ENCODE measurements around the gene ZBP1.

The ZBP1 gene

DNA sequence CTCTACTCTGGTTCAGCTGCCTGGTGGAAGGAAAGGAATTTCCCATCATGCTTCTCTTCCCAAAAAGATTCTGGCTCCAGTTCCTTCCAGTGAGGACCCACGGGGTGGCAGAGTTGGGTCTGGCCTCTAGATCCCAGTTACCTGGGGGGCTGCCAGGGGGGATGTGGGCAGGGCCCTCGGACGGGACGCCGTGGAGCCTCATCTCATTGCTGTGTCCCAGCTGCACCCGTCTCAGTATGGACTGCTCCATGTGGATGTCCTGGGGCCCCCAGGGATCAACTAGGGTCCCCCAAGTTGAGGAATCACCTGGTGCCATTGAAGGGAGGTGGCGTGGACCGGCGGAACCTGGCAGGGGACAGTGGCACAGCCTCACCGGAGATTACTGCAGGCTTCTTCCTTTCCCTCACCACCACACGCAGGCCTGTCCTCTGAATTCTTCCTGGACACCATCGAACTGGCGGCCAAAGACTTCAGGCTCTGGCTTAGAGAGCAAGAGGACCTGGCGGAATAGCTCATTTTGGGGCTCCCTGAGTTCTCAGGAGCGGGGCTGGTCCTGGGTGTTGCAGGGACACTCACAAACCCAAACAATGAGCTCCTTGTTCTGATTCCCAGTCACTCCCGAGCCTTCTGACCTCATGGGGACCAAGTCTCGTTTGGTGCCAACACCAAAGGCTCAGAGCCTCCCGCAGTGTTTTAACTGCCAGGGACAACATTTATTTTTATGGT is 8.5 kb downstream of the ZBP1 start:
- Mint-ChIP-seq H3K36me3 (ENCODE audit: low read depth) (peaks cover 51% of the 10 kb centered on the region), H3K27ac (no peak overlapping the region), H3K9me3 (no peaks in the 10 kb centered on the region), H3K4me3 (no peak overlapping the region), H3K27me3 (no peaks in the 10 kb centered on the region), H3K4me1 (ENCODE audit: low read depth) (no peaks in the 10 kb centered on the region)
- peak; percentile 14 for DNase-seq

DNA sequence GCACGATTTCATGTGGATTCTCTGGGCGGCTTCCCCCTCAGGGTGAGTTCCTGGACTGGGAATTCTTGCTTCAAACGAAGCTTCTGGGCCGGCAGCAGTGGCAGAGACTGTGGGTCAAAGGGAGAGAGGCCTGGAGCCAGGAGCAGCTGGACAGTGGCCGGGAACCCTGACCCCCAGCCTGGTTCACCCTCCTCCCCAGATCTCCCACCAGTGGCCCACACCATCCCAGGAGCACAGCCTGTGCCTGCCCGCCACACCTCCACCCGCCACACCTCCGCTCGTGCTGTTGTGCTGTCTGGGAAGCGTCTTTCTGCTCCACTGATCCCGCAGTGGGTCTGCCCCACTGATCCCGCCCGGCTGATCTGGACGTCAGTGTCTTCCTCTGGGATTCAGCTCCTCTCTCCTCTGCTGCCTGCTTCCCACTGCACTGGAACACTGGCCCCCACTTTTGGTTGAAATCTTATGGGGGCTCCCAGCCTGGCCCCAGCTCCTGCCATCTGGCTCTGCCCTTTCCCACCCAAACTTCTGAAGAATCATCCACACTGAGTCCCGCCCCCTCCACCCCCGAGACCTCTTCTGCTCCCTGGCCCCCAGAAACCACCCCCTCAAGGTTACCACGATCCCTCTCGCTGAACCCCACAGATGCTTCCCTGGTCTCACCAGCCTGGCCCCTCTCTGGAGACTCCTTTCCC is 9.8 kb downstream of the ZBP1 start:
- H3K4me3 Mint-ChIP-seq, result no peak overlapping the region

DNA sequence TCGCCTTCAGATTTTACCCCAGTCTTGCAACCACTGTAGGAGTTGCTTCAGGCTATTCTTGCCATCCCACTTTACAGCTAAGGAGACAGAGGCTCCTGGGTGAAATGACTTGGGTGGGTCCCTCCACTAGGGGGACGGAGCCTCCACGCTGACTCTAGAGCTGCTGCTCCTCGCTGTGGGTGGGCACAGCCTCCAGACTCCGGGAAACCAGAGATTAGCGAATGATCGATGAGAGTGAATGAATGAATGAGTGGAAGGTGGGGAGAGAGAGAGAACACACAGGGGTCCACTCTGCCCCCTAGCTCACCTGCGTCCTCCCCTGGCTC is 10.4 kb downstream of the ZBP1 start:
- peaks cover 44% of the 10 kb centered on the region for H3K36me3 Mint-ChIP-seq (ENCODE audit: low read depth)
- H3K27ac Mint-ChIP-seq, result no peak overlapping the region

More for the DNA sequence above, 9.8 kb downstream of the ZBP1 start:
- Mint-ChIP-seq H3K9me3 (no peaks in the 10 kb centered on the region), H3K36me3 (ENCODE audit: low read depth) (peaks cover 48% of the 10 kb centered on the region), H3K27ac (no peak overlapping the region), H3K4me1 (ENCODE audit: low read depth) (peaks cover 7% of the 10 kb centered on the region), H3K27me3 (no peaks in the 10 kb centered on the region)
- DNase-seq, result peak; percentile 11

GRCh38 chr20:57609086-57609841 is 11.0 kb downstream of the ZBP1 start:
- peaks cover 14% of the 10 kb centered on the region for H3K4me1 Mint-ChIP-seq (ENCODE audit: low read depth)
- no peaks in the 10 kb centered on the region for H3K9me3 Mint-ChIP-seq
- no peak overlapping the region for H3K27ac Mint-ChIP-seq
- H3K36me3 Mint-ChIP-seq (ENCODE audit: low read depth), result peaks cover 39% of the 10 kb centered on the region
- H3K27me3 Mint-ChIP-seq, result no peaks in the 10 kb centered on the region
- DNase-seq, result no peak
- no peak overlapping the region for H3K4me3 Mint-ChIP-seq

More for the DNA sequence above, 10.4 kb downstream of the ZBP1 start:
- Mint-ChIP-seq H3K9me3 (no peaks in the 10 kb centered on the region), H3K27me3 (no peaks in the 10 kb centered on the region), H3K4me1 (ENCODE audit: low read depth) (peaks cover 14% of the 10 kb centered on the region), H3K4me3 (no peak overlapping the region)
- DNase-seq, result no peak

GRCh38 chr20:57608516-57608915 is 11.7 kb downstream of the ZBP1 start:
- Mint-ChIP-seq H3K36me3 (ENCODE audit: low read depth) (peaks cover 37% of the 10 kb centered on the region), H3K9me3 (no peaks in the 10 kb centered on the region), H3K4me3 (no peak overlapping the region), H3K27me3 (no peaks in the 10 kb centered on the region), H3K27ac (no peak overlapping the region), H3K4me1 (ENCODE audit: low read depth) (peaks cover 14% of the 10 kb centered on the region)
- no peak for DNase-seq

- Mint-ChIP-seq H3K27me3 (no peaks in the 10 kb centered on the region), H3K4me3 (no peak overlapping the region), H3K9me3 (no peaks in the 10 kb centered on the region), H3K27ac (no peak overlapping the region), H3K4me1 (ENCODE audit: low read depth) (peaks cover 18% of the 10 kb centered on the region), H3K36me3 (ENCODE audit: low read depth) (peaks cover 26% of the 10 kb centered on the region)
- DNase-seq, result no peak
These were observed 14.3 kb downstream of the ZBP1 start for GRCh38 chr20:57605878-57606277.

DNA sequence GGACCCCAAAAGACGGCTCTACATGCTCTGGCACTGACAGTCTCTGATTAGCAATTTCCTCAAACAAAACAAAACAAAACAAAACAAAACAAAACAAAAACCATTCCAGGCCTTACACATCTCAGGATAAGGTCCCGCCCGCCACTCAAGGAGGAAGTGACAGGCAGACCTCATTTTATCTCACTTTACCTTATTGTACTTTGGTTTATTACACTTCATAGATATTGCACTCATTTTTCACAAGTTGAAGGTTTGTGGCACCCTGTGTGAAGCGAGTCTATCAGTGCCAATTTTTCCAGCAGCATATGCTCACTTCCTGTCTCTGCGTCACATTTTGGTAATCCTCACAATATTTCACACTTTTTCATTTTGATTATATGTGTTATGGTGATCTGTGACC is 15.2 kb downstream of the ZBP1 start:
- Mint-ChIP-seq H3K9me3 (no peaks in the 10 kb centered on the region), H3K27ac (no peak overlapping the region), H3K36me3 (ENCODE audit: low read depth) (peaks cover 18% of the 10 kb centered on the region), H3K4me1 (ENCODE audit: low read depth) (peaks cover 21% of the 10 kb centered on the region), H3K4me3 (no peak overlapping the region), H3K27me3 (no peaks in the 10 kb centered on the region)
- DNase-seq, result no peak

- no peak for DNase-seq
- Mint-ChIP-seq H3K4me1 (ENCODE audit: low read depth) (peaks cover 21% of the 10 kb centered on the region), H3K27ac (no peak overlapping the region), H3K4me3 (no peak overlapping the region), H3K9me3 (no peaks in the 10 kb centered on the region), H3K27me3 (peaks cover 4% of the 10 kb centered on the region), H3K36me3 (ENCODE audit: low read depth) (peaks cover 5% of the 10 kb centered on the region)
These were observed 17.1 kb downstream of the ZBP1 start for GRCh38 chr20:57603120-57603519.

DNA sequence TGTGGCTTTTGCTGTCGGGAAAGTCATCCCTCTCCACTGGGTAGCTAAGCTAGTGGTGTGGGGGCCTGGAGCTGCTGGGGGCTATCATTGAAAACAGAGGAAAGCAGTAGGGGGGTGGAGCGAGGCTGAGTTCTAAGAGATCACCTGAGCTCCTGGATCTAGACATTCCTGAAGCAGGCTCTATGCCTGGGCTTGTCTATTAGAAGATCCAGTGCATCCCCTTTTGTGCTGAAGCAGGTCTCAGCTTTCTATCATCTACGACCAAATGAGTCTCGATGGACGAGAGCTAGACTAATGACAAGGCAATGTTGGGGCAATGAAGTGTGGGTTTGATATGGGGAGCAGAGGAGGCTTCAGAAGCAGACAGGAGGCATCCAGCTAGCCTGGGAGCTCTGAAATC is 18.5 kb downstream of the ZBP1 start:
- no peak overlapping the region for H3K4me3 Mint-ChIP-seq
- peaks cover 21% of the 10 kb centered on the region for H3K4me1 Mint-ChIP-seq (ENCODE audit: low read depth)
- peaks cover 8% of the 10 kb centered on the region for H3K27me3 Mint-ChIP-seq
- no peaks in the 10 kb centered on the region for H3K9me3 Mint-ChIP-seq
- no peak overlapping the region for H3K27ac Mint-ChIP-seq
- no peak for DNase-seq
- no peaks in the 10 kb centered on the region for H3K36me3 Mint-ChIP-seq (ENCODE audit: low read depth)

DNA sequence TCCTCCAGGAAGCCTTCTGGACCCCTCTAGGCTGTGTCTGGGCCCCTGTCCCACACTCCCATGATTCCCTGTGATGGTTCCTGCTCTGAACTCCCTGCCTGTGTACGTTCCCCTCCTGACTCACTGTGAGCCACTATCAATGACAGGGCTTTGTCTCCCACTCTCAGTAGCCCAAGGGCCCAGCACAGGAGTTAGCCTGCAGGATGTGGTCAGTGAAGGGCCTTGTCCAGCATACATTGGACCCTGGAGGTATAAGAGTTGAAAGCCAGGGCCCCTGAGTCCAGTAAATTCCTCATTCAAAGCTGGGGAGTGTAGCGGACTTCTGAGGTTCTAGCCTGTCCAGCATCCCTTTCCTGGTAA is 19.0 kb downstream of the ZBP1 start:
- no peak overlapping the region for H3K4me3 Mint-ChIP-seq
- no peak for DNase-seq
- H3K27ac Mint-ChIP-seq, result no peak overlapping the region
- peaks cover 8% of the 10 kb centered on the region for H3K27me3 Mint-ChIP-seq
- H3K9me3 Mint-ChIP-seq, result no peaks in the 10 kb centered on the region
- H3K36me3 Mint-ChIP-seq (ENCODE audit: low read depth), result no peaks in the 10 kb centered on the region
- peaks cover 19% of the 10 kb centered on the region for H3K4me1 Mint-ChIP-seq (ENCODE audit: low read depth)

DNA sequence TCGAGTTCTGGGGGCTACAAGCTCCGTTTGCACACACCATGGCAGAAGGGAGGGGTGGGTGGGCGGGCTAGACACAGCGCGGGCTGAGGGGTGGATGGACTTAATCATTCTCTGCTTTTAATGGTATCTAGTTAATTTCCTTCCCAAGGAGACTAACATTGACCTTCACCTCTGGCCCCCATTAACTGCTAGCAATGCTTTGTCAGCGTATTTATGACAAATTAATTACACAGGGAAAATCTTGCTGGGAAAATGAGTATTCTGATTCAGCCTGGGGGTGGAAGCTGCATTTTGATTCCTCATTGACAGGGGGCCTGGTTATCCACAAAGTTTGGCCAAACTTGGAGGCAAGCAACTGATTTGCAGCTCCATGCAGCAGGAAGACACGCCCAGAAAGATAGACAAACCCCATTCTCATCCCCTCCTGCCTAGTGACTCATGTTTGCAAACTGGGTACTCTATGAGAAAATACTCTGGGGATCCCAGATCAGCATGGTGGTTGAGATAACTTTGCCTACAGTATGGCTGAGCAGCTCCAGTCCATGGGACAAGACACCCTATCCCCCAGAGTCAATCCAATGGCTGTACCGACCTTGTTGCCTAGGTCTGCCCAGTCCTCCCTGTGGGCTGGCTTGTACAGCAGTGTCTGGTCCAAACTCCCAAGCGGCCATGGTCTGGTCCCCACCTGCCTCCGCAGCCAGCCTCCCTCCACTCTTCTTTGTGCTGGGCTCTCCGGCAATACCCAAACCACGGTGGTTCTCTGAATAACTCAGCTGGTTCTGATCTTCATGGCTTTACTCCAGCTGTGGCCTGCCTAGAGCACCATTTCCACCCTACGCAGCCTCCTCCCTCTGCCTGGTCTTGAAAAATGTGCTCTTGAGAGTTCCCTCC is 19.7 kb downstream of the ZBP1 start:
- Mint-ChIP-seq H3K4me1 (ENCODE audit: low read depth) (peaks cover 15% of the 10 kb centered on the region), H3K27me3 (peaks cover 8% of the 10 kb centered on the region), H3K4me3 (no peak overlapping the region), H3K27ac (no peak overlapping the region), H3K36me3 (ENCODE audit: low read depth) (no peaks in the 10 kb centered on the region), H3K9me3 (no peaks in the 10 kb centered on the region)
- DNase-seq, result no peak

DNA sequence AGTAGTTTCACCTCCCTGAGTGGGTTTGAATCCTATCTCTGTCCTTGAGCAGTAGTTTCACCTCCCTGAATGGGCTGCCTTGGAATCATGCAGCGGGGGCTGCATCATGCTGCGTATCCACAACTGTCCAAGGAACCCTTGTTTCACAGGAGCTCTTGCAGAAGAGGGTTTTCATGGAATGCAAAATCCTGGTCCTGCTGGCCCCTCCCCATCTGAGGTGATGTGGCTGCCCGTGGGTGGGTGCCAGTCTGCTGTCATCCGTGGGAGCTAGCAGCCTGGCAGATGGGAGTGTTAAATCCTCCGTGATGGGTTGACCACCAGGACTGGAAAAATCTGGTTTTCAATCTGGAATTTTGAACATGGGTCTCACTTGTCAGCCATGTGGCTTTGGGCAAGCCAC is 21.7 kb downstream of the ZBP1 start:
- Mint-ChIP-seq H3K9me3 (no peaks in the 10 kb centered on the region), H3K4me1 (ENCODE audit: low read depth) (peaks cover 9% of the 10 kb centered on the region), H3K36me3 (ENCODE audit: low read depth) (no peaks in the 10 kb centered on the region), H3K27ac (no peak overlapping the region), H3K27me3 (peaks cover 13% of the 10 kb centered on the region), H3K4me3 (no peak overlapping the region)
- no peak for DNase-seq

DNA sequence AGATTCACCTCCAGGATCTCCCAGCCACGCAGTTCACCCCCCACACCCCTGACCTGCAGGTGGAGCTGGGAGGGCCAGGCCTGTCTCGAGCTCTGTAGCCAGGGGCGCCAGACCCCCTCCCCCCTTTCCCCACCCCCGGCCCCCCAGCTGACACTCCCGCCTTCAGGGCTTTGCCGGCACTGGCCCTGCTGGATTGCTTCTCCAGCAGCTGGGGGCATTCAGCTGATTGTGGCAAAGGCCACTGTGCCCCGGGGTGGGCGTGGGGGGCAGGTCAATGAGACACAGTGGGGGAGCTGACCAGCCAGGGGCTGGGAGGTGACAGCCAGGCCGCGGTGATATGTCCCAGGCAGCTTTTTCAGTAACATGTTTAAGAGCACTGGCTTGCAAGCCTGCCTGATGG is 22.2 kb downstream of the ZBP1 start:
- DNase-seq, result no peak
- Mint-ChIP-seq H3K36me3 (ENCODE audit: low read depth) (no peaks in the 10 kb centered on the region), H3K27ac (no peak overlapping the region), H3K27me3 (peaks cover 15% of the 10 kb centered on the region), H3K9me3 (no peaks in the 10 kb centered on the region), H3K4me1 (ENCODE audit: low read depth) (peaks cover 9% of the 10 kb centered on the region), H3K4me3 (no peak overlapping the region)

All from activated T-cell treated with anti-CD3 and anti-CD28 coated beads, Interleukin-2, amount 50 U/mL, for 24 hours (primary cell).